IMR-90 (cell line): ENCODE measurements around the gene PHKB. TPM values are rescaled to one million over a fixed set of nuclear protein-coding genes. Genes with fewer than 3 reads are reported as not detected.
"Not testable (repeated sequence)": the region's sequence is repeated elsewhere in the genome, so short reads cannot be mapped to it uniquely, and the experiment has no call there.

Experiments used
- ATAC-seq: fragments of 200-7000 bp; cut with Tn5 transposase; 2 replicates; pipeline ENCODE4 v1.9.1; 2020; ENCODE audit warnings: low read depth, mild to moderate bottlenecking, moderate library complexity
- BruUV-seq: library from RNA; stranded (reverse); fragments of 400-500 nt; replicated peaks from 2 replicates; lab custom pipeline; 2021; lab: Mats Ljungman, UMichigan
- CTCF ChIA-PET: fragments of 300-600 bp; formaldehyde crosslinking; extraction: SDS; loops from one replicate; lab custom pipeline; 2021; ENCODE audit warnings: antibody characterized with exemption; lab: Yijun Ruan, JAX
- POLR2A ChIA-PET: fragments of 300-600 bp; sonication (Branson Sonifier 250); formaldehyde crosslinking; loops from one replicate; lab custom pipeline; 2022; ENCODE audit warnings: antibody characterized with exemption; ENCODE audit not compliant: unreplicated experiment; lab: Charles Lee
- DNase-seq: peaks from one replicate; pipeline ENCODE4 v3.0.0; 2013
- H2AFZ ChIP-seq: replicated peaks from 2 replicates; pipeline ENCODE3; 2013; ENCODE audit warnings: low read length, mild to moderate bottlenecking; ENCODE audit not compliant: poor library complexity
- H2AK5ac ChIP-seq: 2 replicates; pipeline ENCODE4 v1.6.1; 2013; ENCODE audit warnings: low read depth, low read length, inconsistent platforms
- H2AK9ac ChIP-seq: replicated peaks from 2 replicates; pipeline ENCODE3; 2013; ENCODE audit warnings: mild to moderate bottlenecking, low read depth, low read length, moderate library complexity; ENCODE audit not compliant: poor library complexity
- H2BK120ac ChIP-seq: 2 replicates; pipeline ENCODE4 v1.6.1; 2013; ENCODE audit warnings: low read depth, low read length, inconsistent platforms
- H2BK15ac ChIP-seq: 3 replicates; pipeline ENCODE4 v1.6.1; 2013; ENCODE audit warnings: low read depth, low read length, inconsistent platforms
- H2BK20ac ChIP-seq: 2 replicates; pipeline ENCODE4 v1.6.1; 2013; ENCODE audit warnings: low read depth, mild to moderate bottlenecking, inconsistent platforms, low read length, moderate library complexity
- H2BK5ac ChIP-seq: 2 replicates; pipeline ENCODE4 v1.6.1; 2013; ENCODE audit warnings: mild to moderate bottlenecking, low read depth, low read length, inconsistent platforms; ENCODE audit not compliant: poor library complexity, severe bottlenecking
- H3K14ac ChIP-seq: replicated peaks from 2 replicates; pipeline ENCODE4 v1.6.1; 2013; ENCODE audit warnings: low read depth, low read length, inconsistent platforms
- H3K18ac ChIP-seq: 2 replicates; pipeline ENCODE4 v1.6.1; 2013; ENCODE audit warnings: low read depth, low read length, control low read depth
- H3K23ac ChIP-seq: 2 replicates; pipeline ENCODE4 v1.6.1; 2013; ENCODE audit warnings: low read depth, low read length, inconsistent platforms
- H3K27ac ChIP-seq: 2 replicates; pipeline ENCODE4 v1.5.1; 2013; ENCODE audit warnings: mild to moderate bottlenecking, control low read depth, low read length; ENCODE audit not compliant: insufficient read depth
- H3K27me3 ChIP-seq: 2 replicates; pipeline ENCODE4 v1.6.1; 2013; ENCODE audit warnings: low read length; ENCODE audit not compliant: control insufficient read depth, insufficient read depth
- H3K36me3 ChIP-seq: 2 replicates; pipeline ENCODE4 v1.6.1; 2013; ENCODE audit warnings: low read length, mixed read lengths; ENCODE audit not compliant: control insufficient read depth, insufficient read depth
- H3K4ac ChIP-seq: 2 replicates; pipeline ENCODE4 v1.6.1; 2013; ENCODE audit warnings: low read depth, low read length, inconsistent platforms
- H3K4me1 ChIP-seq: 2 replicates; pipeline ENCODE4 v1.6.1; 2013; ENCODE audit warnings: low read length, mixed read lengths; ENCODE audit not compliant: control insufficient read depth, insufficient read depth
- H3K4me2 ChIP-seq: 2 replicates; pipeline ENCODE4 v1.6.1; 2013; ENCODE audit warnings: low read depth, mild to moderate bottlenecking, control low read depth, low read length, moderate library complexity
- H3K4me3 ChIP-seq: 2 replicates; pipeline ENCODE4 v1.5.1; 2013; ENCODE audit warnings: low read depth, mild to moderate bottlenecking, control low read depth, low read length, moderate library complexity; ENCODE audit not compliant: insufficient read depth
- H3K56ac ChIP-seq: 2 replicates; pipeline ENCODE4 v1.6.1; 2013; ENCODE audit warnings: low read length, inconsistent platforms; ENCODE audit not compliant: insufficient read depth; ENCODE audit errors: extremely low read depth
- H3K79me1 ChIP-seq, 2 experiments: 2 replicates each; pipeline ENCODE4 v1.6.1; 2013; ENCODE audit warnings: low read length in 2 of 2, inconsistent platforms in 1 of 2, low read depth in 1 of 2
- H3K9ac ChIP-seq: 2 replicates; pipeline ENCODE4 v1.6.1; 2013; ENCODE audit warnings: low read depth, low read length, control low read depth
- H3K9me1 ChIP-seq: 2 replicates; pipeline ENCODE4 v1.6.1; 2013; ENCODE audit warnings: low read length, inconsistent platforms; ENCODE audit not compliant: insufficient read depth
- H3K9me3 ChIP-seq: 2 replicates; pipeline ENCODE4 v1.6.1; 2013; ENCODE audit warnings: low read length; ENCODE audit not compliant: control insufficient read depth, insufficient read depth
- H4K20me1 ChIP-seq: 2 replicates; pipeline ENCODE4 v1.6.1; 2013; ENCODE audit warnings: low read length, inconsistent platforms; ENCODE audit not compliant: insufficient read depth
- H4K5ac ChIP-seq: 2 replicates; pipeline ENCODE4 v1.6.1; 2013; ENCODE audit warnings: mild to moderate bottlenecking, low read depth, low read length, control low read depth
- H4K8ac ChIP-seq, 2 experiments: 2 replicates each; pipeline ENCODE4 v1.6.1; 2013; ENCODE audit warnings: low read depth in 2 of 2, low read length in 2 of 2, control low read depth in 1 of 2, inconsistent platforms in 1 of 2
- H4K91ac ChIP-seq: 2 replicates; pipeline ENCODE4 v1.6.1; 2013; ENCODE audit warnings: low read depth, low read length, inconsistent platforms; ENCODE audit not compliant: insufficient read depth
- BHLHE40 ChIP-seq: fragments of 150-350 bp; IDR thresholded peaks from 2 replicates; pipeline ENCODE4 v1.6.1; 2016; ENCODE audit warnings: mild to moderate bottlenecking, low read depth, low read length
- ELK1 ChIP-seq: fragments of 150-350 bp; IDR thresholded peaks from 2 replicates; pipeline ENCODE4 v1.6.1; 2016; ENCODE audit warnings: low read depth, mild to moderate bottlenecking, low read length, moderate library complexity, borderline replicate concordance
- MAFK ChIP-seq: IDR thresholded peaks from 2 replicates; pipeline ENCODE4 v1.6.1; 2012; ENCODE audit warnings: low read depth, low read length, improper control_type of control experiment
- POLR2A ChIP-seq: IDR thresholded peaks from 2 replicates; pipeline ENCODE4 v1.6.1; 2012; ENCODE audit warnings: mild to moderate bottlenecking, low read depth, low read length
- RCOR1 ChIP-seq: IDR thresholded peaks from 2 replicates; pipeline ENCODE4 v1.6.1; 2012; ENCODE audit warnings: mild to moderate bottlenecking, low read length, improper control_type of control experiment; ENCODE audit not compliant: insufficient replicate concordance
- WGBS, 2 experiments: methylation state at CpG; one replicate each; pipeline versions ENCODE4 v1.1.5 to v1.1.7; 2013; ENCODE audit warnings: missing lambda C conversion rate in 2 of 2; ENCODE audit not compliant: insufficient read length in 1 of 2; ENCODE audit errors: extremely low coverage in 2 of 2; 5-methylcytosine and 5-hydroxymethylcytosine counted together
- dilution Hi-C: fragments of 300-500 bp; cut with HindIII; formaldehyde crosslinking; loops from one replicate; pipeline ENCODE4 v1.14.3; 2018; ENCODE audit warnings: low sequenced_read_pairs; ENCODE audit not compliant: unreplicated experiment
- in situ Hi-C: fragments of 300-500 bp; cut with MboI; formaldehyde crosslinking; loops from 3 replicates; pipeline ENCODE4 v1.14.3; 2019; ENCODE audit warnings: low sequenced_read_pairs, inconsistent platforms, mixed read lengths
- intact Hi-C: fragments of 100-400 bp; cut with micrococcal nuclease; formaldehyde crosslinking; loops from 2 replicates; pipeline ENCODE4 v1.10.0; 2022
- polyA plus RNA-seq, 3 experiments: library from polyadenylated mRNA; depleted of rRNA; stranded (reverse); fragments of >200 nt; gene quantifications; 2 replicates each; pipeline ENCODE4 v1.2.3, GENCODE V29; 2012; ENCODE audit warnings: low replicate concordance in 1 of 3
- total RNA-seq: library from RNA; depleted of rRNA; stranded (reverse); fragments of >200 nt; gene quantifications from 2 replicates; pipeline ENCODE4 v1.2.3, GENCODE V29; 2012

The PHKB gene
- total and polyA plus RNA-seq, 2 of the 4 experiments (the other 2 are of a cell fraction), result 24.2 to 58.6 TPM

- H4K20me1 ChIP-seq, result no peaks in the 10 kb centered on the region
- no peaks in the 10 kb centered on the region for H3K79me1 ChIP-seq
- H3K4me3 ChIP-seq, result no peak overlapping the region
- H3K9ac ChIP-seq, result no peak overlapping the region
- WGBS, 2 experiments, result no CpG with 5 or more reads among the region's 1 CpG
- no peak overlapping the region for H3K27ac ChIP-seq
- H2AFZ ChIP-seq, result no peak overlapping the region
- H3K9me3 ChIP-seq, result 0 out of 2 replicates have a peak, but pooled peaks cover 2% of the 10 kb centered on the region
- no peak overlapping the region for H2BK5ac ChIP-seq
- no peak overlapping the region for H4K91ac ChIP-seq
- no peak overlapping the region for H3K23ac ChIP-seq
- ChIA-PET POLR2A (interaction anchor here (0.6 kb wide), 1 partner anchor 64 kb away, joined by 6 read pairs; no protein-coding TSS in a partner anchor), CTCF (no interaction called here)
- H3K14ac ChIP-seq, result no peak overlapping the region
- H3K27me3 ChIP-seq, result no peaks in the 10 kb centered on the region
- H3K56ac ChIP-seq, result no peak overlapping the region
- no peaks in the 10 kb centered on the region; the same call in 1 of the 2 replicates for H3K9me1 ChIP-seq
- DNase-seq (no peak), ATAC-seq (no peak)
- no peak overlapping the region for H3K4me2 ChIP-seq
- H4K5ac ChIP-seq, result no peak overlapping the region
- H2BK120ac ChIP-seq, result no peak overlapping the region
- no peak overlapping the region for H2AK9ac ChIP-seq
- BruUV-seq, result no TSS peak
- 0 out of 2 replicates have a peak, but pooled peaks cover 2% of the 10 kb centered on the region for H3K36me3 ChIP-seq
- dilution Hi-C loops, result no loop called here
- intact Hi-C loops, result no loop called here
- H3K4ac ChIP-seq, result no peak overlapping the region
- no peak overlapping the region for H2AK5ac ChIP-seq
- H4K8ac ChIP-seq, result no peak overlapping the region
- no peak overlapping the region for H2BK15ac ChIP-seq
- in situ Hi-C loops, result no loop called here
- TF ChIP-seq POLR2A, result no peak
- no peak for TF ChIP-seq BHLHE40
- TF ChIP-seq RCOR1, result no peak
- no peak for TF ChIP-seq MAFK
- no peak for TF ChIP-seq ELK1
- no peaks in the 10 kb centered on the region for H3K4me1 ChIP-seq
- H2BK20ac ChIP-seq, result no peak overlapping the region
- no peak overlapping the region for H3K18ac ChIP-seq
Measured at GRCh38 chr16:47538472-47538871, 77.3 kb downstream of the PHKB start.

- H3K4ac ChIP-seq, BruUV-seq, H4K8ac ChIP-seq, DNase-seq, H2AK5ac ChIP-seq, in situ Hi-C loops, H3K9ac ChIP-seq, H3K14ac ChIP-seq, H3K23ac ChIP-seq, H3K56ac ChIP-seq, intact Hi-C loops, ATAC-seq, H3K27ac ChIP-seq, POLR2A ChIA-PET, H2AK9ac ChIP-seq, H3K9me3 ChIP-seq, H2BK15ac ChIP-seq, H4K5ac ChIP-seq, H4K20me1 ChIP-seq, H2AFZ ChIP-seq, H3K4me3 ChIP-seq, H2BK120ac ChIP-seq, H3K27me3 ChIP-seq, H3K18ac ChIP-seq, H3K4me1 ChIP-seq, H4K91ac ChIP-seq, H3K79me1 ChIP-seq, H3K9me1 ChIP-seq, H3K36me3 ChIP-seq, H2BK5ac ChIP-seq, dilution Hi-C loops, H3K4me2 ChIP-seq, H2BK20ac ChIP-seq: not testable (repeated sequence)
- CTCF ChIA-PET, result interaction anchor here (0.6 kb wide), 1 partner anchor 431 kb away, joined by 3 read pairs; no protein-coding TSS in a partner anchor
- WGBS, 2 experiments, result no CpG with 5 or more reads among the region's 13 CpGs
Measured at GRCh38 chr16:47539707-47540670, 78.9 kb downstream of the PHKB start.
